HL-60 (cell line): ENCODE data around the gene REC114.

ENCODE experiments used
- DNase-seq, 2 experiments: peaks; one replicate each; pipeline ENCODE4 v3.0.0-alpha.2; 2010 to 2020; ENCODE audit warnings: low read depth in 1 of 2, low spot score in 1 of 2
- H3K27ac ChIP-seq: fragments of 250-450 bp; sonication (Bioruptor Pico); replicated peaks from 2 replicates; pipeline ENCODE4 v1.5.1; 2020; ENCODE audit warnings: mild to moderate bottlenecking, moderate library complexity
- H3K27me3 ChIP-seq: fragments of 250-450 bp; sonication (Bioruptor Pico); 2 replicates; pipeline ENCODE4 v1.5.1; 2021; ENCODE audit warnings: mild to moderate bottlenecking, moderate library complexity; ENCODE audit not compliant: insufficient read depth, poor library complexity, severe bottlenecking
- H3K4me3 ChIP-seq: replicated peaks from 2 replicates; pipeline ENCODE4 v1.5.1; 2011; ENCODE audit warnings: mild to moderate bottlenecking, control low read depth, low read length; ENCODE audit not compliant: insufficient read depth
- CTCF ChIP-seq: IDR thresholded peaks from one replicate; pipeline ENCODE4 v1.5.1; 2011; ENCODE audit warnings: low read length, control low read depth, inconsistent platforms; ENCODE audit not compliant: insufficient read depth
- GABPA ChIP-seq: IDR thresholded peaks from 2 replicates; pipeline ENCODE4 v1.6.1; 2012; ENCODE audit warnings: low read depth
- POLR2AphosphoS5 ChIP-seq: IDR thresholded peaks from 2 replicates; pipeline ENCODE4 v1.6.1; 2012; ENCODE audit warnings: low read depth
- REST ChIP-seq: IDR thresholded peaks from 2 replicates; pipeline ENCODE4 v1.6.1; 2012; ENCODE audit warnings: low read depth; ENCODE audit not compliant: insufficient replicate concordance
- SPI1 ChIP-seq: IDR thresholded peaks from 2 replicates; pipeline ENCODE4 v1.6.1; 2012; ENCODE audit warnings: low read depth, mild to moderate bottlenecking, borderline replicate concordance

Gene REC114

GRCh38 chr15:73518876-73519733 lies 76.1 kb downstream of the REC114 start:
- Histone ChIP-seq H3K4me3 (no peak overlapping the region), H3K27ac (no peak overlapping the region), H3K27me3 (peaks cover 16% of the 10 kb centered on the region)
- DNase-seq = no peak
- no peak for TF ChIP-seq SPI1
- no peak for TF ChIP-seq CTCF
- TF ChIP-seq POLR2AphosphoS5 = no peak
- TF ChIP-seq GABPA = no peak
- no peak for TF ChIP-seq REST

GRCh38 chr15:73522011-73522410 lies 79.0 kb downstream of the REC114 start:
- no peak for DNase-seq
- Histone ChIP-seq H3K4me3 (no peak overlapping the region), H3K27ac (no peak overlapping the region), H3K27me3 (peaks cover 16% of the 10 kb centered on the region)
- no peak for TF ChIP-seq CTCF
- TF ChIP-seq POLR2AphosphoS5 = no peak
- TF ChIP-seq GABPA = no peak
- TF ChIP-seq SPI1 = no peak
- TF ChIP-seq REST = no peak

- TF ChIP-seq REST = no peak
- no peak for TF ChIP-seq POLR2AphosphoS5
- no peak for TF ChIP-seq GABPA
- TF ChIP-seq CTCF = no peak
- no peak for TF ChIP-seq SPI1
- no peak for DNase-seq
- peaks cover 9% of the 10 kb centered on the region for H3K27me3 ChIP-seq
Measured at GRCh38 chr15:73524919-73525318, 82.0 kb downstream of the REC114 start.

More at GRCh38 chr15:73524919-73525318, 82.0 kb downstream of the REC114 start:
- H3K27ac ChIP-seq = no peak overlapping the region
- no peak overlapping the region for H3K4me3 ChIP-seq
